Activated gamma-delta T cell treated with Interleukin-2 at 50 U/mL for 16 hours (primary cell): ENCODE data around the gene FMN1.

ENCODE experiments used
- DNase-seq: peaks from one replicate; pipeline ENCODE4 v3.0.0-alpha.2; 2020

FMN1 gene

DNA sequence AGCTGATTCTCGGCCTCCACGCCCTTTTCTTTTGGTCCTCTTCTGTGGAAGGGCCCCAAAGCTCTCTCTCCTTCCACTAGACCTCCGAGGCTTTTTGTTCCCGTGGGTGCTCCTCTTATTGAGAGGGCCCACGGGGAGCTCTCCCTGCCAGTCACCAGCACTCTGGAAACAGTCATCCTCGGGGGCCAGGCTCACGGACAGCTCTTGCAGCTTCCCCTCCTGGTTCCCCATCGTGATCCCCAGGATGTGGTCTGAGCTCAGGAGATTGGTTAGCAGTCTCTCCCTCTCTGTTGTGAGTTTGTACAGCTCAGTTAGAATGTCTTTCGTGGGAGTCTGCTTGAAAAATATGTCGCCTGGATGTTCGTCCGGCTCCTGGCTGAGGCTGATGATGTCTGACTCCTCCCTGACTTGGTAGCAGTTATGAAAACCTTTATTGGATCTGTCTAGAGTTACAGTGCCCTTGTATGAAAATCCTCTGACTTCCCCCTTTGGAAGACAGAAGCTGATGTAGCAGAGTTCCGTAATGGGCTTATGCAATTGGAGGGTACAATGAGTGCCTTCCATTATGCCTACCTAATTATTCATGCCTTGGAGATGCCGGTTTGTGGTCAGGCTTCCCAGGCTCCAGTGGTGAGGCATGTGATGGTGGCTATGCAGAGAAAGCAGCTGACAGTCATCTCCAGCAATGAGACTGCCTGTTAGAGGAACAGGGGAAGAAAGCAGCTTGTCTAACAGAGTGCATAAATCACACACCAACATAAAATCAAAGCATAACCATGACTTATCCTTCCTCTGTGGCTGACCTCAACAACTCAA lies 40.0 kb downstream of the FMN1 start:
- DNase-seq: no peak

DNA sequence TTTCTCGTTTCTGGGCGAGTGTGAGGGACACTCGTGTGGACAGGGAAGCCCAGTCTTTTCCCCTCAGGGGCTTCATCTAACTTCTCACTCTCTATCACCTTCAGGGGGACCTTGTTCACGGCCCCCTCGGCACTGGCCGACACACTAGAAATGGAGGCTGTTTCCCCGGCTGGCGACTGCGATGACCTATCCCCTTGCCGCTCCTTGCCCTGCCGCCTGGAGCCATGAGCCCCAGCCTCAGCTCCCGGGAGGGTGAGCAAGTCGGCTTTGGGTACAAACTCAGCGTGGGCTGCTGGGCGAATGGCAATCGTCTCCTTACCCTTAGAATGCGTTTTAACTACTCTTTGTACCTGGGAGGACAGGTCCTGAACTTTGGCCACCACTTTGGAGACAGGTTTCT lies 41.0 kb downstream of the FMN1 start:
- no peak for DNase-seq

DNA sequence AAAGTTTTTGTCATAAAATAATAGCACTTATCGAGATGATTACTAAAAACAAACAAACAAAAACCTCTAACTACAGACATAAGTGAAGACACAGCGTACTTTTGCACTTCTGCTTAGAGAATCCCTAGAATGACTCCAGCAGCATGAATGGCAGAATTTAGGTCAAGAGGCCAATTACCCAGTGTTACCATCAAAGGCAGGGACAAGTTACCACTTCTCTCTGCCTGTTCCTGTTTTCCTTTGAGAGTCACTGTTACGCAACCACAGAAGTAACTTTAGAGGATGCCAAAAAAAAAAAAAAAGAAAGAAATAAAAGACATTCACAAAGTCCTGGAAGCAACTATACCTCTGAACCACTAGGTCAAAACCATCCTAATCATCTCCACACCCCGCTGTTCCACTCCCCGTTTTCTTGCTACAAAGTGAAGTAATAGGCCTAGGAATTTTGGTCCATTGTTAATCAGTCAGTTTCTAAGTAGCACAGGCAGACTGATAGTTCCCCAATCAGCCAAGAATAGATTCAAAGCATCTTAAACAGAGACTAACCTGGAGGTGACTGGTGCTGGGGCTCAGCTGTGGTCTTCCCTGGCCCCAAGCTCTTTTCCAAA lies 41.9 kb downstream of the FMN1 start:
- DNase-seq: no peak

DNA sequence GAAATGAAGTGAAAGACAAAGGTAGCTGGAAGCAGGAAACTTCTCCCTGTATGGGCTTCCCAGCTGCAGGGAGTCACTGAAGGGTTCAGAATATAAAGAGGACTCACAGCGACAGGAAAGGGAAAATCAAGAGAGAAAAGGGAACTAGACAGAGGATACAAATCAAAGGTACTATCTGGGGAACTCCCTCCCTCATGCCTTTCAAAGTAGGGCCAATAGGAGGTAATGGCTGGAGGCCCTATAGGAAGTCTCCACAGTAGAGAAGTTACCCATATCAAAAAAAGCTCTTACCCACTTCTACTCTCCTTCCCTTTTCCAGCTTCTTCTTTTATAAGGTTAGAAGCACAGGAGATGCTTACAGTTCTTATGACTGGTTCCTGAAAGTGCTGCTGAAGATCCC lies 43.5 kb downstream of the FMN1 start:
- no peak for DNase-seq

DNA sequence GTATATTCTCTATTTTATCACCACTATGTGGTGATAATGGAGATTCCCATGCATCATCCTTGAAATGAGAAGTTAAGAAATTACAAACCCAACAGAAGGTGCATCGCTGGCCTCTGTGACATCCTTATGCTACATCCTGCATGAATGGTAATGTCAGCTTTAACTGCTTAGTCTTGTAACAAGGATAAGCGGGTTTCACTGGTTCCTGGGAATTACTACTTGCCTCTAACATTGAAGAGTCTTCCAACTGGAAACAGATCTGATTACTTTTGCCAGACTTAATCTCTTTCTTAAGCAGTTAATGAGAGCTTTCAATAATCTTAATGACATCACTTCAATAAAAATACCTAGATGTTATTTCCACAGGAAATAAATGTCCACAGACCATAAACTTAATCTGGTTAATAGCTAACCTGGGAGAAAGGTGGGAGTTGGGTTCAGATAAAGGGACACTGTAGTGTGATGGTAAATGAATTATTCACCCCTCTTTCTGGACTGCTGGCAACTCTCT lies 44.0 kb downstream of the FMN1 start:
- DNase-seq: no peak

DNA sequence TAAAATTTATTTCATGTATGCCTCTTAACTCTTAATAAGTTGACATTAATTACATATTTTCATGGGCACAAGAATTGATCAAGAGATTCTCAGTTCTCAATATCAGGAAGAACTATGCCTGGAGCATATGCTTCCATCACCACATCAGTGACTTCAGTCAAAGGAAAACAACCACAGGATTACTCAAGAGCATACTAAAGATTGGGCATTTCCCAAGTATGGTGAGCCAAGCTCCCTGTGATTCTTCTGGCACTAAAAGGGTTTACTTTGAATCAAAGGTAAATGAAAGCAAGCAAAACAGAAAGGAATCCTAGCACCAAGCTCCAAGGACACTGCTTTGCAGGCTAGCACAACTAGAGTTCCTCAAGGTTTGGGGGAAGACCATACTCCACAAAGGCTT lies 44.6 kb downstream of the FMN1 start:
- no peak for DNase-seq

DNA sequence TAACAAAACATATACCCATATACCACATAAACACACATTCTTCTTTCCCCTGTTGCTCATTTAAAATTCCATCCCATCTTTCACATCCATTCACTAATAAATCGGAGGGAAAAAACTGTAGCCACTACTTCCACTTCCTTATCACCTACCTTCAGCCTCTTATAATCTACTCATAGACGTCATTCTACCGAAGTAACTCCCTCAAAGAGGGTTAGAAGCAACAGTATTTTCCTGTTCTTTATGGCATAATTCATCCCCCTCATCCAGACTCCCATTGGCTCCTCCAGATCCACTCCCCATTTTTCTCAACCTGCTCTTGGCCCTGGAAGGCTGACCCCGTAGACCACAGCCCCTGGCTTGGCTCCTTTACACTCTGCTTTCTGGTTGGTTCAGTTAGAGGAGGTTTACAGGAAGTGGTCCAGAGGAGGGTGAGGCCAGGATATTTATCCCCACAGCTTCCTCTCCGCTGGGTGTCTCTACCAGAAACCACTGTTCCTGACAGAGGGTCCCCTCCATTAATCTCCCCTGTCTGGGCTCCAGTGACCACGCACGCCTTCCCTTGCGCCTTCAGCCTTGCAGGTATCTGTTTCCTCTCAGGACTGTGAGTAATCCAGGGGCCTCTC lies 46.3 kb downstream of the FMN1 start:
- no peak for DNase-seq

DNA sequence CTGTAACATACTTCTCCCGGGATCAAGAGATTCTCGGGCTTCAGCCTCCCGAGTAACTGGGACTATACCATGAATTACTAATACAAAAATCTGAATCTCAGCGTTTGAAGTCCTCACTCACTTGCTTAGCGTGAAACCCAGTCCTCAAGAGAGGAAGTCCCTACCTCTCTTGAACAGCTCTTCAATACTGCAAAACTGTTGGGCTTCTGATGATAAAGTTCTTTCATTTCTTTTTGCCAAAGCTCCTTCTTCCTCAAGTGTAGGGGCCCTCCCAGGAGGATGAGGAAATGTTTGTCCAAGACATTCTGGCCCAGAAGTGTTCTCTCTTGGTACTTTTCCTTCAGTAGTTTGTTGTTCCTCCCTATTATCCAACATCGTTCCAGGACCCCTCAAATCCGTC lies 48.5 kb downstream of the FMN1 start:
- DNase-seq: no peak

DNA sequence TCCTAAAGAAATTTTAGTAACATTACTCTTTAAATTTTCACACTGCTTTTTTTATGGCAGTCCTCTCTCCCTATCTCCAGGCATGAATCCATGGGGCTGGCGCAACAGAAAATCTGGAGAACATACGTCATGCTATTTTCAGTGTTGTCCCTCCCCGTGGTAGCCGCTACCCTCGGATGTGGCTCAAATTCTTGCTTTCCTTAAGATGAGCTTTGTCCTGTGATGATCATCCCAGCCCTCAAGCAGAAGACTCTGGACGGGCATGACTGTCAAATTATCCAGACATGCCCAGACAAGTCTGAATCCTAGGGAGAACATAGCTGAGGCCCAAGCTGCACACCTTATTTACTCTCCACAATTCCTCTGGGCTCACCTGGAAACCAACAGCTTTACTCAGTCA lies 49.1 kb downstream of the FMN1 start:
- DNase-seq: no peak

DNA sequence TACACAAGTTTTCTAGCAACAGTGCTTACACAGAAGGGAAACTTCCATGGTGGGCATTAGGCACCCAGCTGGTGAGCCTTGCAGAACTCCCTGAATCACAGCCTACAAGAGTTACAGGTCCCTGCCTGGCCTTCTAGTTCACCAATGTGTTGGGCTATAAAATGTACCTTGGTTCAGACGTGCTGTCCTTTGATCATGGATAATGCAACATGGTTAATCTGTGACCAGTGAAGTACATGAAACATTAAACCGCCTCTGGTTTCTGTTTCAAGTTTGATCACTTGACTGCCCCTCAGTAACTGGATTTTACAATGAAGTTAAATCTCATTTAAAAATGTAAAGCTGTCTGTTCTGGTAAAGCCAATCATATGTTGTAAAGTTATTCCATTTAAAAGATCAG lies 51.8 kb downstream of the FMN1 start:
- no peak for DNase-seq

DNA sequence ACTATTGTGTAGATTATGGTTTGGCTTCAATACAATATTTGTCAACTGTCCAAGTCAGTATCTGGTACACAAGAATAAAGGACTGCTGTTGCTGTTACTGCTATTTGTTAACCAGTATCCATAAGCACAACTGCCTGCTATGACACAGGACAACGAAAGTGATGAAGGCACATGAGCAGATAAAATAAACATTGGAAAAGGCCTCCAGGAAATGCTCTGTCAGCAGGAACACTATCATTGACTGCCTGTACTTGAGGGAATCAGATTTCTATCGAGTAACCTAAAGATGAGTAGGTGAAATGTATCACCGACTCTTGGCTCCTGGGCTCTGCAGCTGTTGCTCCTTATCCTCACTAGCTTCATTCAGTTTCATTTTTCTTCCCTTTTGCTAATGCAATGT lies 56.5 kb downstream of the FMN1 start:
- DNase-seq: no peak

DNA sequence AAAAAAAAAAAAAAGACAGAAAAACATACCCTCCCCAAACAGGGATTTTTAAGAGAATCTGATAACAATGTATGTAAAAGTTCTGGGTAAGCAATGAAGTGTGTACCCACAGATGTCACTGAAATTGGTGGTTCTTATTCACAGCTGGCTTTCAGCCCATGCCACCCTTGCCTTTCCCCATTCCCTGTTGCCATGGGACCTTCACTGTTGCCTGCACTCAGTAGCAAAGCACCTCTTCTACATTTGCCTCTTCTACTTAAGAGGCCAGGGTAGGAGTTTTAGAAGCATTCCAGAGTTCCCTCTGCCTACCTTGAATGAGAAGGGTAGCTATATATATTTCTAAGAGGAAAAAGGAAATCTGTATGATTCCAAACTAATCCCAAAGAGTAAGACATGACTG lies 57.4 kb downstream of the FMN1 start:
- no peak for DNase-seq

DNA sequence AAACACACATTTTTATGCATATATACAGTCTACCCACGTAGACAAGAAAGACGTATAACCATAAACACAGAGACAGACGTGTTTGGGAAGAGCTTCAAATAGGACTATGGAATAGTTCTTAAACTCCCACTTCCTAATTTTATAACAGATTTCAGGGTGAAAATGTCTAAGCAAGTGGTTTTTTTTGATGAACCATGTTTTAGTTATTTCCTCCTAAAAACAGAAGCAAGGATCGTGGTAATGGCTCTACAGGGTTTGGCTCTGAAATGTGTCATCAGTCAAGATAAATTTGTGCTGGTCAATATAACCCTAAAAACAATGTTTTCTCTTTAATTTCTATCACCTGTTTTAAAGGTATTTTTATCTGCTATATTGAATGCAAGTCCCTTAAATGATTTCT lies 58.2 kb downstream of the FMN1 start:
- DNase-seq: no peak

DNA sequence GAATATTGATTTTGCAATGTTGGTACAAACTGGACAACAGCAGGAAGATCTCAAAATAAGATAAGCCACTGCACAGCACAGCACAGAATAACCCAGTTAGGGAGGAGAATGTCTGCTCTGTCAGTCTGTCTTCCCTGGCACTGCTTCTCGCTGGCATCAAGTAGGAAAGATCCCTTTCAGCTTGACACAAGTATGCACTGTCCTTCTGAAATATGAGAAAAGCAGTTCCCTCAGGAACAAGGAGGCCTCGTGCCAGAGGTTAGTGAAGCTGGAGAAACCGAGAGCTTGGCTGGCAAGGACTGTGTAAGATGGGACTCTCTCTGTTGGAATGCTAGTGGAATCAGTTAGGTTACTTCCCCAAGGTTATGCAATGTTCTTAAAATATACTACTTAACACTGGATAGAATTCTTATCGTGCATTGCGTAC lies 59.1 kb downstream of the FMN1 start:
- no peak for DNase-seq

DNA sequence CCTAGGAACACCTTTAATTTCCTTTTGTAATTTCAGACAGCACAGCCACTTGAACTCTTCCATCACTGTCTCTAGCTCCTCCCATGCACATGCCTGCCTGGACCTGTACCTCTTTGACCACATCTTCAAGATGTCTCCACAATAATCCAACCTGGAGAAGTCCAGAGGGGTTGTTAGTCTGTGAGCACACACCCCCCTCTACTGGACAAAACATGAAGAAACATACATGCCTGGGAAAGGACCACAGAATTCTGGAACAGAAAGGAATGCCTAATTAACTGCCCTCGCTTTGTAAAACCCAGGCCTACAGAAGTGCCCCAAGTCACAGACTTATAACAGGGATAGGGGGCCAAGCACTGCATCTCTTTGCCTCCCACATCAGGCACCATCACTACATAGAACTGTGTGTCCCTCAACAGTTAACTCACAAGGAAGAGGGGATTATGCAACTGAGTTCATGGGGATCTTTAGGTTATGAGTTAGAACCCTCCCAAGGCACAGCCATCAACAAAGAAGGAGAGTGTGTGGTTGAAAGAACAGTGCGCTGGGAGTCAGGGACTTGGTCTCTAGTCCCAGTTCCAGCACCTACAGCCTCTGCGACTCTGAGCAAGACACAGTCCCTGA lies 61.7 kb downstream of the FMN1 start:
- DNase-seq: no peak

DNA sequence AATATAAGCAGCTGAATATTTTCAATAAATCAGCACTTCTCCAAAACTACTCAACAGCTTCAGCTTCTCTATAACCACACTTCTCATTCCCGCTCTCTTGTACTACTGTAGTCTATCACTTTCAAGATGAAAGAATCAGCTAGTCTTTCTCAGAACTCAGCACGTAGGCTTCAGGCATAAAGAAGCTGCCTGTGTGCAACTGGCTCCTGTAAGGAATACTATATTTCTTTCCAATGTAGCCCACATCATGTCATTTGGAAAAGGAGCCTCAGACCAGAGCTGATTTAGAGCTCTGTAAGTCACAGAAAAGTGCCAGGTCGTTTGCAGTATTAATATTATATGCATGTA lies 62.3 kb downstream of the FMN1 start:
- no peak for DNase-seq

DNA sequence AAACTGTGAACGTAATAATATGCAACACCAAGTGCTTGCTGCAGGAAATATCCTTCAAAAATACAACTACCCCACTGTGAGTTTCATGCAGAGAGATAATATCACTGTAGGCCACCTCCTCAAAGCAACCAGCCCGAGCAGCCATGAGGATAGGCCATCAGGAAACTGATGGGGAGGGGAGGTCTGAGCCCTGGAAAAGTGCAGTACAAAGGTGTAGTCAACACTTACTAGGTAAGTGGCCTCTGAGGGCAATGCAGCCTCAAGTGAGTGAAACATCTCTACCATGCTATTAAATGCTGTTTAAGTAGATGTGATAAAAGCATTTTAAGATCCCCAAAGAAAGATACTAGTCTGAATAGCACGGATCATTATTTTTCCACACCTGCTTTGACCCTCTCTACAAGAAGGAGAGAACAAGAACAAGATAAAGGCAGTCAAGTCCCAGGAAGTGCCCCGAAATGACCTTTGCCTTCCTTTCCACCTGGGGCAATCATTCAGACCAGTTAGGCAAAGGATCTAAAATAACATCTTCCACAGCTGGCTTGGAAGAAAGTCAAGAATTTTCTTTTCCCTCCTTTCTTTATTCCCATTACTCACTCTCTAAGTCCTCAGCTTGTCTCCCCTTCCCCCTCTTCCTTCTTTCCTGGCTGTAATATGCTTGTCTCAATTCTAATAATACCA lies 62.8 kb downstream of the FMN1 start:
- DNase-seq: no peak

DNA sequence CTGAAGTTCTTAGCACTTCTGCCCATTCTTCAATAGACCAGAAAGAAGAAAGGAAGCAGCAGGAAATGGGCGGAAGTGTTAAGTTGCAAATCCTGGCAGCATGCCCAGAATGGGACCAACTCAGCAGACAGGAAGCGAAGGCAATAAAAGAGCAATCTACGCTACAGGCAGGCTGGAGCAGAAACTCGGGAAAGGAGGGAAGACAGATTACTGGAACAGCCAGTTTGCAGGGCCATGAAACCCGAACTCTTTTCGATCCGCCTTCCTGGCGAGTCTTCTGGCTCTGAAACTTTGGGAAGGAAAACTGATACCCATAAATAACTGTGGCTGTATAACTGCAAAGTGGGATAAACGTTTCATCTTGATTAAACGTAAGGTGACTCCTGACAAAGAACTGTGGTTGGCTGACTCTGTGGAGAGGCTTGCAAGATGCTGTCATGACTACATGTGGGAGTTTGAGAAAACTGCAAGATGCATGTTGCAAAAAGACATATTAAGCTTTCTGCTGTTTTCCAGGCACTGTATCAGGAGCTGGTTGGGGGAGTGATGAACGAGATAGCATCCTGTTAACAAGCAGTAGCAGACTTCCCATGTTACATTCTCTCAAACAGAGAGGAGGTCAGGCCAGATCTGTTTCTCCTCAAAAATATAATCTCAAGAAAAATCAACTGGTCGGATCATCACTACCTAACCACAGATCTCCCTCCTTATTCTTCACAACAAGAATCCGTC lies 67.8 kb downstream of the FMN1 start:
- peak; percentile 79 for DNase-seq

DNA sequence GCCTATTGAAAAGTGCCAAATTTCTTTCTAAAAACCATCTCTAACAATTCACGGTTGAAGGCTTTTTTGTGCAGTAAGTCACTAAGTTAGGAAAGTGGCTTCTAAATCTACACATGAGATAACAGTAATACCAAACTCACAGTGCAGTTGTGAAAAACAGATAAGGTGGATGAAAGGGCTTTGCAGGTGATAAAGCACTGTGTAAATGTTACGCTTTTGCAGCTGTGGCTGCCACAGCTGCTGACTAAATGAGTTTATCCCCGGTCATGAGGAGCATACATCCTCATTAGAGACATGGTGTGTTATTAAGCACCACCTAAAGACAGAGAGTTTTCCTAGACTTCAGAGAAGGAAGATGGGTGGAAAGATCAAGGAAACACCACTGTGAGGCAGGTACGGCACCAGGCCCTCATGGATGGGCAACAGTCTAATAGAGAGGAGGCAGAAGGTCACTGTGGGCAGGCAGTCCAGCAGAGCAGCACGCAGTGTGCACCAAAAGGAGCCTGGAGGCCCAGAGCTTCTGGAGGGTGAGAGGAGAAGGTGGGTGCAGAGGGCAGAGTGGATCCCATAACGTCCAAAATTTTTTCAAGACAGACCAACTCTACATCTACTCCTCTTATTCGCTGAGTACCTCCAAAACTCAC lies 68.5 kb downstream of the FMN1 start:
- DNase-seq: no peak

DNA sequence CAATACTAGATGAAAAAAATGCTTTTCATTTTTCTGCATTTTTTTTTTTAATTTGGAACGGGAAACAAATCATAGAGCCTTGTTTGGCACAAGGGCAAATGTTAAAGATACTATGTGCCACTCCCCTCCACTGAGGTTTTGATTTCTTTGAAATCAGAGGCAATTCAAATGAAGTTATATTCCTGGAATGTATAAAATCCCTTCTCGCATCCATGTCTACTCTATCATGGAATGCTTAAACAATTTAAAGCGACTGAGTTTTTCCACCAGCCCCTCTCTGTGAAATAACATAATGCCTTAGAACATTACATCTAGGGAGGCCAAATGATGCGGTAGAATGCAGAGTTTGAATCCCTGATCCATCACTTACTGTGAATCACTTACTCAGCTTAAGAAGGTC lies 69.7 kb downstream of the FMN1 start:
- no peak for DNase-seq

DNA sequence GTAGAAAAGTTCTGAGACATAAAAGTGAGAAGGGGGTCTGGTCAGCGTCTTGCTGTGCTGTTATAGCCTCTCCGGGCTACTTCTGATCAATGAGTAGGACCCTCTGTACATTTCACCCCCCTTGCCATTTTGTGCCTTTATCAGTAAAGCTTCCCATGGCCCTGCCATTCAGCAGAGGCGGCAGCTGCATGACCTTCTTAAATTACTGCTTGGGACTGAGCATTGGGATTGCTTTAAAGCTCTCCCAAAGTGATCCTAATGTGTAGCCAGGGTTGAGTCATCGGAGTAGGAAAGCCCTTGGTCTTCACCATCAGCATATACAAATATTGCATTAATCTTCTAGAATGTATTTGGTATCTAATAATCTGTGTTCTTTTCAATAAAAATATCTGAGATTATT lies 70.2 kb downstream of the FMN1 start:
- DNase-seq: no peak

DNA sequence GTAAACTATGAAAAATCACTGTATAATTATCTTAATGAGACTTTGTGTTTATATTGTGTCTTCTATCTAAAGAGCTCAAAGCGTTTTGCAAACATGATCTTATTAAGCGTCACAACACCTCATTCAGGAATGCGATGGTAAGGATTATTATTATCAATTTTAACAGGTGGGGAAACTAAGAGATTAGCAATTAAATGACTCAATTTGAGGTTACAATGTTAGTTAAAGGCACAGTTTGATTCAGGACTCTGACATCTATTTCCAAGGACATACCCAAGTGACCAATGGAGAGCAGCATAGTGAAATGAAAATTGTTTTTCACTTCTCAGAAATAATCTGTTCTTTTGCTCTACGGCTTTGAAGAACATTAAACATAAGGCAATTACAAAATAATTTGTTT lies 74.6 kb downstream of the FMN1 start:
- no peak for DNase-seq
